ENCODE results near the gene CACNA2D4.

- TF ChIP-seq CTCF (IDR thresholded peaks at IDR 0.05; ENCODE audit: insufficient read depth, low read length) (no peak), POLR2AphosphoS5 (IDR thresholded peaks at IDR 0.05; ENCODE audit: low read depth) (no peak)
Measured at GRCh38 chr12:1815108-1815507, 103.3 kb downstream of the CACNA2D4 start.
